ENCODE data around the gene NEURL1. TPM values are rescaled to one million over a fixed set of nuclear protein-coding genes. Genes with fewer than 3 reads are reported as not detected.

The NEURL1 gene
- total RNA-seq, 2 experiments from 2014 or later: 1.1 TPM

DNA sequence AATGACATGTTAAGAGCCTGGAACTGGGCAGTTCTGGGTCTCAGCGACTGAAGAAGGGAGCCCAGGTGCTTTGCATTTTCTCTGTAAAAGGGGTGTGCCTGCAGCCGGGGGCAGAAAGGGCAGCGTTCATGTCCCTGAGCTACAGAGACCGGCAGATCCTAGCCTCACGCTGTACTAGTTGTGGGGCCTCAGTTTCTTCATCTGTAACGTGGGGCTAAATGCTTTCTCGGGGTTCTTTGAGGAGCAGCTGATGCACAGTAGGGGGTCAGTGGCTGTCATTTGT lies 79.6 kb downstream of the NEURL1 start:
- no peak overlapping the region for H3K4me3 Mint-ChIP-seq
- ATAC-seq (no peak), DNase-seq (no peak)
- CTCF ChIA-PET: no interaction called here
- H3K27ac Mint-ChIP-seq: no peak overlapping the region
- no peaks in the 10 kb centered on the region for H3K9me3 Mint-ChIP-seq (ENCODE audit: insufficient read depth)
- no peaks in the 10 kb centered on the region for H3K27me3 Mint-ChIP-seq (ENCODE audit: low read depth)
- H3K36me3 Mint-ChIP-seq (ENCODE audit: low read depth): no peaks in the 10 kb centered on the region
- H3K4me1 Mint-ChIP-seq (ENCODE audit: low read depth): no peaks in the 10 kb centered on the region
- POLR2A ChIA-PET: no interaction called here

DNA sequence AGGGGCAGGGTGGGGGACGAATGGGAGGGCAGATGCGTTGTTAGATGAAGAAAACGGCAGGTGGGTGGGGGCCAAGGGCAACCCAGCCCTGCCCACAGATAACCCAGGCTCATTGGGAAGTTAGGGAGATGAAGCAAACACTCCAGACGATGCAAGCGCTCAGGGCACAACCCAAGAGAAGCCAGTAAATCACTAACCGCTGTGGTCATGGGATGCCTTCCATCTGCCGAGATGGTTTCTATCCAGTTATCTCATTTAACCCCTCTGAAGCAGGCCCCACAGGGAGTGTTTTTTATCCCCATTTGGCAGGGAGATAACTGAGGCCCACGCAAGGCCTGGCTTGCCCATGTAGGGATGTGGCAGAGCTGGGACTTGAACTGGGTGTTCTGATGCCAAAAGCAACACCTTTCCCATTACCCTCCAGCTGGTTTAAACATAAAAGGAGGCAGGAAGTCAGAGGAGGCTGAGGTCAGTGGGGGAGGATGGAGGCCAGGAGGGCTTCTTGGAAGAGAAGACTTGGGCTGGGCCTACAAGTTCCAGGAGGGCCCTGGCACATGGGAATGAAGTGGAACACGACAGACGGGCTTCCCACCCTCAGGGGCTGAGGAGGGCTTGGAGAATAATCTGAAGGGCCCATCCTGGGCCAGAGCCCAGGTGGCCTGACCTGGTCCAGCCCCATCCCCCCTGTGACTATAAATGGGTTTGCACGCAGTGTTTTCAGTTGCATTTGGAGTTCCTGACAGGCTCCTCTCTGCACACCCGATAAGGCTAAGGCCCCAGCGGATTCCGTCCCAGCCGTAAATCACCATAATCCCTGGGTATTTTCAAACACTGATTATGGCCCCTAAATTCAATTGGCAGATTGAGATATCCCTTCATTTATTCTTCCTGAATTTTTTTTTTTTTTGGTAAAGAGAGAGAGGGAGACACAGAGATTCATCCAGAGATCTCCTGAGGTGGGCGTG lies 80.9 kb downstream of the NEURL1 start:
- POLR2A ChIA-PET: no interaction called here
- Mint-ChIP-seq H3K9me3 (ENCODE audit: insufficient read depth) (no peaks in the 10 kb centered on the region), H3K36me3 (ENCODE audit: low read depth) (no peaks in the 10 kb centered on the region), H3K4me3 (no peak overlapping the region), H3K27me3 (ENCODE audit: low read depth) (no peaks in the 10 kb centered on the region), H3K27ac (no peak overlapping the region), H3K4me1 (ENCODE audit: low read depth) (no peaks in the 10 kb centered on the region)
- CTCF ChIA-PET: interaction anchor here (1.6 kb wide), 1 partner anchor 11 kb away, joined by 7 read pairs; no protein-coding TSS in a partner anchor
- no peak for DNase-seq
- ATAC-seq: no peak

DNA sequence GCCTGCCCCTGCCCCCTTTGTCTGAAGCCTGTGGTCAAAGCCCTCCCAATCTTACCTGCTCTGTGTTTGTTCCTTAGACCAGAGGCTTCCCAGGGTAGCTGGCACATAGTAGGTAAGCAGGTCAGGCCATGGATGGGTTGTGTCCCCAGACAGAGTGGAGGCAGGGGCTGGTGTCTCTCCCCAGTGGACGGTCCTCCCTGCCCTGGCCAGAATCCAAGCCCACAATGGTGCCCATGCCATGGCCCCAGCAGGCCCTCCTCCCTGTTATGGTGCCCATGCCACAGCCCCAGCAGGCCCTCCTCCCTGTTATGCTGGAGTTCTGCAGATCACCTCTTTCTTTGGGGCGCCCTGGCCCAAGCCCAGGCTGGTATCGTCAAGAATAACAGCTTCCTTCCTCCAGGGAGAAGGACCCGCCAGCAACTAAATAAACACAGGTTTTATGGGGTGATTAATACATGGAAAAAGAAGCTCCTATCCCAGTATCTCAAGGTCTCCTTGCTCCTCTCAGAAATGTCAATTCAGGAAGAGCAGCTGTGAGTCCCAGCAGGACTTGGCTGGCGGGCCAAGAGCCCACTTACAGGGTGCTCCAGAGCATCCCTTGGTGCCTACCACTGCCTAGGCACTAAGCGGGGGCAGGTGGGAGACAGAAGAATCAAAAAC lies 82.0 kb downstream of the NEURL1 start:
- CTCF ChIA-PET: interaction anchor here (1.6 to 8.8 kb wide), 2 partner anchors 10 to 12 kb away, joined by 7 to 42 read pairs; no protein-coding TSS in a partner anchor
- Mint-ChIP-seq H3K27ac (no peak overlapping the region), H3K9me3 (ENCODE audit: insufficient read depth) (no peaks in the 10 kb centered on the region), H3K36me3 (ENCODE audit: low read depth) (no peaks in the 10 kb centered on the region), H3K4me3 (no peak overlapping the region), H3K27me3 (ENCODE audit: low read depth) (no peaks in the 10 kb centered on the region), H3K4me1 (ENCODE audit: low read depth) (no peaks in the 10 kb centered on the region)
- POLR2A ChIA-PET: no interaction called here
- no peak for ATAC-seq
- DNase-seq: no peak

DNA sequence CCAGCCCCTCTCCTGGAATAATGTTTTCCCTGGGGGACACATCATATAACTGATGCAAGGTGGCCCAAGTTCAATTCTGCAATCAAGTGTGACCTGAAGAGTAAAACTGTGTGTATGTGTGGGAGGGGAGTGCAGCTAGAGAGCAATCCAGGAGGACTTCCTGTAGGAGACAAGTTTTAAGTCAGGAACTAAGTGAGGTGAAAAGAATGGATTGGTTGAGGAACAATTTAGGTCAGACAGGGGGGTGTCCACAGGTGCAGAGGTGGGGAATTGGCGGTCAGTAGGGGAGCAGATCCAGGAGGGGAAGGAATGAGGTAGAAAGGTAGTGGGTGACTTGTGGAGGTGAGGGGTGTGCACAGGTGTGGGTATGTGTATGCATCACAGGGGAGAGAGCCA lies 82.6 kb downstream of the NEURL1 start:
- H3K27me3 Mint-ChIP-seq (ENCODE audit: low read depth): no peaks in the 10 kb centered on the region
- ATAC-seq: no peak
- DNase-seq: no peak
- H3K9me3 Mint-ChIP-seq (ENCODE audit: insufficient read depth): no peaks in the 10 kb centered on the region
- ChIA-PET POLR2A (no interaction called here), CTCF (interaction anchor here (8.8 kb wide), 1 partner anchor 11 kb away, joined by 42 read pairs; no protein-coding TSS in a partner anchor)
- no peak overlapping the region for H3K4me3 Mint-ChIP-seq
- no peaks in the 10 kb centered on the region for H3K36me3 Mint-ChIP-seq (ENCODE audit: low read depth)
- no peak overlapping the region for H3K27ac Mint-ChIP-seq
- H3K4me1 Mint-ChIP-seq (ENCODE audit: low read depth): no peaks in the 10 kb centered on the region

DNA sequence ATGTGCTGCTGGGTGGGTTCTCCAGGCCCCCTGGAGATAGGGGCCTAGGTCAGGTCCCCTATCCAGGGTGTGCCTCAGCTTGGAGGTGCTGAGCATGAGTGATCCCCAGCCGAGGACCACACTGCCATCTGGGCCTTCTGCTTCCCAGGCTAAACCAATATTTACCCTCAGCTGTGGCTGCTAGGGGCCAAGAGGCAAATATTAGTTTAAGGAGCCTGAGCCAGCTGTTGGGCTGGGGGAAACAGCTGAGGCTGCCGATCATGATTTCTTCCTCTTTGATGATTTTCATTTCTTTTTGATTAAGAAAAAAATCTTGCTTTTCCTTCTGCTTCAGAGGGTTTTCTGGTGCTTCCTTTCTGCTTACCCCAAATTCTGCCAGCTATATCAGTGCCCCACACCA lies 83.4 kb downstream of the NEURL1 start:
- CTCF ChIA-PET: interaction anchor here (8.8 kb wide), 1 partner anchor 11 kb away, joined by 42 read pairs; no protein-coding TSS in a partner anchor
- no peak overlapping the region for H3K4me3 Mint-ChIP-seq
- peaks cover 3% of the 10 kb centered on the region for H3K27me3 Mint-ChIP-seq (ENCODE audit: low read depth)
- DNase-seq: no peak
- POLR2A ChIA-PET: no interaction called here
- ATAC-seq: no peak
- no peaks in the 10 kb centered on the region for H3K36me3 Mint-ChIP-seq (ENCODE audit: low read depth)
- H3K4me1 Mint-ChIP-seq (ENCODE audit: low read depth): no peaks in the 10 kb centered on the region
- no peak overlapping the region for H3K27ac Mint-ChIP-seq
- no peaks in the 10 kb centered on the region for H3K9me3 Mint-ChIP-seq (ENCODE audit: insufficient read depth)

DNA sequence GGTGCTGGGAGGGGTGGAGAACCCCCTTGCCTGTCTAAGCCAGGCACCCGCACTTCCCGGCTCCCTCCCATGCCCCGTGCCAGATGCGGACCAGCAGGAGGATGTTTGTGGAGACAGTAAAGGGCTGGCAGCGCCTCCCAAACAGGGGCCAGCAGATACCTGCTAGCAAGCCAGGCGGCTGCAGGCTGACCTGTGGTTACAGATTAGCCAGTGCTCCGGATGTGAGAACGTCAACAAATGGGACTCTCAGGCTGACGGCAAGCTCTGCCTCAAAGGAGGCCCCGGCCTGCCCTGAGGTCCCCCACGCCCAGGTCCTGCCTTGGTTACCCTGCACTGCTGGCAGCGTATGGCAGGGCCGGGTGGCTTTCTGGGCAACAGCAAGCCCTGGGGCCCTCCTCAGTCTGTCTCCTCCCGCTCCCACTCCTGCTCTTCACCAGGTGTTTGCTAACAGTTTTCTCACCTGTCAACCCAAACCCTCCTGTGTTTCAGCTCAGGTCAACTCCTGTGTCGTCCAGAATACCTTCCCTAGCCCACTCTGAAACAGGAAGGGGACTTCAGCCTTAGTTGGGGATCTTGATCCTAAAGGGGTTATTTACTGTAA lies 85.4 kb downstream of the NEURL1 start:
- no peak for ATAC-seq
- Mint-ChIP-seq H3K27me3 (ENCODE audit: low read depth) (peaks cover 8% of the 10 kb centered on the region), H3K9me3 (ENCODE audit: insufficient read depth) (no peaks in the 10 kb centered on the region), H3K27ac (no peak overlapping the region), H3K4me1 (ENCODE audit: low read depth) (peaks cover 9% of the 10 kb centered on the region), H3K36me3 (ENCODE audit: low read depth) (peaks cover 2% of the 10 kb centered on the region), H3K4me3 (no peak overlapping the region)
- CTCF ChIA-PET: interaction anchor here (1.0 to 8.8 kb wide), 2 partner anchors 13 to 107 kb away, joined by 3 to 42 read pairs; no protein-coding TSS in a partner anchor
- POLR2A ChIA-PET: interaction anchor here (0.6 kb wide), 1 partner anchor 734 kb away, joined by 3 read pairs; no protein-coding TSS in a partner anchor
- DNase-seq: no peak

DNA sequence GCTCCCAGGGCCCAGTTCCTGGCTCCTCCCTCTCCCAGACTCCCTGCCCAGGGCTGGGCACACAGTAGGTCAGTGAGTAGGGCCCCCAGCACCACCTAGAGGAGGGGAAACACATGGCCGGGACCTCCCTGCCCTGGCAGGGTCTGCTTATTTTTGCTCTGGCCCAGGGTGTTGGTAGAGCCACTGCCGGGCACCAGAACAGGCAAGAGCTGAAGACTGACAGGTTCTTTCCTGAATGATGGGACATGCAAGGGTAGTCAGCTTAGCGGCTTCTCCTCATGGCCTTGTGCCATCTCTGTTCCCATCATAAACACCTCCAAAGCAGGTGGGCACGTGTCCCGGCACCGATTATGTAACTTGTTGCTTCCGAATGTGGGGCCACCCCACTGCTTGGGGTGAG lies 86.5 kb downstream of the NEURL1 start:
- H3K4me3 Mint-ChIP-seq: no peak overlapping the region
- H3K36me3 Mint-ChIP-seq (ENCODE audit: low read depth): peaks cover 2% of the 10 kb centered on the region
- no peaks in the 10 kb centered on the region for H3K9me3 Mint-ChIP-seq (ENCODE audit: insufficient read depth)
- no peak for DNase-seq
- ATAC-seq: no peak
- H3K27ac Mint-ChIP-seq: no peak overlapping the region
- ChIA-PET POLR2A (interaction anchor here (0.6 kb wide), 1 partner anchor 165 kb away, joined by 3 read pairs; no protein-coding TSS in a partner anchor), CTCF (interaction anchor here (1.0 to 8.8 kb wide), 2 partner anchors 15 to 106 kb away, joined by 3 to 42 read pairs; no protein-coding TSS in a partner anchor)
- peaks cover 9% of the 10 kb centered on the region for H3K27me3 Mint-ChIP-seq (ENCODE audit: low read depth)
- H3K4me1 Mint-ChIP-seq (ENCODE audit: low read depth): peaks cover 13% of the 10 kb centered on the region

DNA sequence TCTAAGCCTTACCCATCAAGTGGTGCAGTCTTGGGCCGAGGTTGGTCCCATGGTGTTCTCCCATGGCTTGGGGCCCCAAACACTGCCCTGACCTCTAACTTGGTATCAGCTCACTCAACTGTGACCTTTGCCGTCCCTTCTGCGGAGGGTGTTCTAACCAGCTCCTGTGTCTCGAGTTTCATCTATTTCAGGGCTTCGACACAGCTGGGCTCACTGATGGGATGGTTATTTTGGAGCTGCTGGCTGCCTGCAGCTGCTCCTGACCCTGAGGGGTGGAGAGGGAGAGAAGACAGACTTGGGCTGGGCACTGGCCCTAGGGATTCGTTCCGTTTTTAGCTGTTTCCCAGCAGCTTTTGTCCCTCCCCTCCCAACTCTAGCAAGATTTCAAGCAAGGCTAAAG lies 86.9 kb downstream of the NEURL1 start:
- ChIA-PET CTCF (interaction anchor here (8.8 kb wide), 1 partner anchor 15 kb away, joined by 42 read pairs; no protein-coding TSS in a partner anchor), POLR2A (interaction anchor here (0.6 kb wide), 1 partner anchor 165 kb away, joined by 3 read pairs; no protein-coding TSS in a partner anchor)
- Mint-ChIP-seq H3K27ac (no peak overlapping the region), H3K36me3 (ENCODE audit: low read depth) (peaks cover 2% of the 10 kb centered on the region), H3K9me3 (ENCODE audit: insufficient read depth) (no peaks in the 10 kb centered on the region), H3K4me1 (ENCODE audit: low read depth) (peaks cover 16% of the 10 kb centered on the region), H3K27me3 (ENCODE audit: low read depth) (peaks cover 9% of the 10 kb centered on the region), H3K4me3 (no peak overlapping the region)
- ATAC-seq: no peak
- no peak for DNase-seq

DNA sequence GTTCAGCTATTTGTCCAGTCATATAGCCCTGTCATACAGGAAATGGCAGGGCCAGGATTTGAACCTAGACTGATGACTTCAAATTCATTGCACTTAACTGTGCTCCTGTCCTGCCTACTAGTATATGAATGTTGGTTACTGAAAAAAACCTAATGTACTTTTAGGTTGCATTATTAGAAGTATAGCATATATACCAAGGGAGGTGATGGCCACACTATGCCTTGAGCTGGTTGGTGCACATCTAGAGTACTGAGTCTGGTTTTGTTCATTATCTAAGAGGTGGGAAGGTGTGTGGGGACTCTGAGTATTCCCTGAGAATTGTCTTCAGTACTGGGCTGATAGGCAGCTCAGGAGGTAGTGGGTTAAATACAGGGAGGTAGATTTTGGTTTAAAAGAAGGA lies 88.0 kb downstream of the NEURL1 start:
- H3K27ac Mint-ChIP-seq: no peak overlapping the region
- DNase-seq (no peak), ATAC-seq (no peak)
- peaks cover 2% of the 10 kb centered on the region for H3K36me3 Mint-ChIP-seq (ENCODE audit: low read depth)
- H3K27me3 Mint-ChIP-seq (ENCODE audit: low read depth): peaks cover 9% of the 10 kb centered on the region
- ChIA-PET POLR2A (no interaction called here), CTCF (interaction anchor here (1.8 to 8.8 kb wide), 2 partner anchors 12 to 16 kb away, joined by 7 to 42 read pairs; no protein-coding TSS in a partner anchor)
- no peak overlapping the region for H3K4me3 Mint-ChIP-seq
- no peaks in the 10 kb centered on the region for H3K9me3 Mint-ChIP-seq (ENCODE audit: insufficient read depth)
- peaks cover 19% of the 10 kb centered on the region for H3K4me1 Mint-ChIP-seq (ENCODE audit: low read depth)

DNA sequence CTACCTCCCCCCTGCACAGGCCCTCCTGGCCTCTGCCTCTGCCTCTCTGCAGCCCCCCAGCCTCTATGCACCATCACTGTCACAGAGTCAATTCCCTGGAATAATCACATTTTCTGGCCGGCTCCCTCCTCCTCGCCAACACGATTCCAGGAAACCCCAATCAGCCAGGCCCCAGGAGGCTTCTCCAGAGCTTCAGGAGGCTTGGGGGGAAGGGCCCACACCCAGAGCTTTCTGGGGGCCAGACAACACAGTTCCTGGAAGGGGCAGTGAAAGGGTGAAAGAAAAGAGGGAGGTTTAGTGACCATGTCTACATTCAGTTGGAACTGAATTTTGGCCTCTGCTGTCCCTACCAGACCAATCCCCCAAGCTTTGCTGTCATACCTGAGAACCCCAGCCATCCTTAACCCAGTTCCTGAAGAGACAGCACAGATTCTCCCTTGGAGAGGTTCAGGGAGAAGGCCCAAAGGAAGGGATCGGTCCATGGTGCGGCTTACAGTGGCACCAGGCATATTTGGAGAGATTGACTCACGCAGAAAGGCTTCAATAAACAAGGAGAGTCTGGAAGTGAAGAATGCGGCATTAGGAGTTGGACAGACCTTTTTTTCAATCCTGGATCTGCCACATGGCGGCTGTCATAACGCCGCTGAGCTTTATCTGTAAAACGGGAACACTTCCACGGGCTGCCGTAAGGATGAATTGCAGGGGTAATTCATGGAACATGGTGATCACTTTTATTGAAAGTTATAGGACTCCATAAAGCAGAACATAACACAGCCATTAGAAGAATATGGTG lies 89.0 kb downstream of the NEURL1 start:
- H3K27ac Mint-ChIP-seq: no peak overlapping the region
- ATAC-seq (no peak), DNase-seq (no peak)
- H3K27me3 Mint-ChIP-seq (ENCODE audit: low read depth): peaks cover 9% of the 10 kb centered on the region
- ChIA-PET CTCF (interaction anchor here (0.6 to 8.8 kb wide), 3 partner anchors 11 to 104 kb away, joined by 3 to 42 read pairs (median 7); no protein-coding TSS in a partner anchor), POLR2A (no interaction called here)
- peaks cover 22% of the 10 kb centered on the region for H3K4me1 Mint-ChIP-seq (ENCODE audit: low read depth)
- H3K9me3 Mint-ChIP-seq (ENCODE audit: insufficient read depth): no peaks in the 10 kb centered on the region
- H3K4me3 Mint-ChIP-seq: no peak overlapping the region
- H3K36me3 Mint-ChIP-seq (ENCODE audit: low read depth): peaks cover 2% of the 10 kb centered on the region

DNA sequence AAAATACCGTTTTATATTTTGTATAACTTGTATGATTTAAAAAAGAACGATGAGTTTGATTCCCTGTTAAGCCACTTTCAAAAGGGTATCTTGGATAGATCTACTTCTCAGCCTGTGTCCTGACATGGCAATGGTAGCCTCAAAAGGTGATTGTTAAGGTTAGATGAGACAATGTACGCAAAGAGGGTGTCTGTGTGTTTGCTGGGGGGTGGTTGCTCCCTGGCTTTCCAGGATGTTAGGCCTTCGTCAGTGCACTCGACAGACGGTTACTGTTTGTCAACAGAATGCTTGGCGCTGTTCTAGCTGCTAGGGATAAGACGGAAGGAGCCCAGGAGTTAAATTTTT lies 90.3 kb downstream of the NEURL1 start:
- Mint-ChIP-seq H3K9me3 (ENCODE audit: insufficient read depth) (no peaks in the 10 kb centered on the region), H3K4me3 (peak overlapping the region; percentile 86), H3K27me3 (ENCODE audit: low read depth) (peaks cover 9% of the 10 kb centered on the region), H3K36me3 (ENCODE audit: low read depth) (peaks cover 2% of the 10 kb centered on the region), H3K4me1 (ENCODE audit: low read depth) (peaks cover 26% of the 10 kb centered on the region), H3K27ac (peak overlapping the region; percentile 83)
- ATAC-seq (peak; percentile 20), DNase-seq (no peak)
- POLR2A ChIA-PET: no interaction called here
- CTCF ChIA-PET: interaction anchor here (1.0 to 8.8 kb wide), 3 partner anchors 9 to 102 kb away, joined by 4 to 42 read pairs (median 5); no protein-coding TSS in a partner anchor
